BE2C (cell line): Measurements from ENCODE around the gene SAMHD1.
"Not testable (repeated sequence)": the region's sequence is repeated elsewhere in the genome, so short reads cannot be mapped to it uniquely, and the experiment has no call there.

Experiments used
- DNase-seq: peaks from one replicate; pipeline ENCODE4 v3.0.0-alpha.2; 2020
- H3K27me3 ChIP-seq: fragments of 250-450 bp; sonication (Bioruptor Pico); 2 replicates; pipeline ENCODE4 v1.5.1; 2020; ENCODE audit warnings: mild to moderate bottlenecking
- H3K36me3 ChIP-seq: fragments of 250-450 bp; sonication (Bioruptor Pico); 2 replicates; pipeline ENCODE4 v1.5.1; 2020; ENCODE audit warnings: mild to moderate bottlenecking
- H3K4me1 ChIP-seq: fragments of 250-450 bp; sonication (Bioruptor Pico); 2 replicates; pipeline ENCODE4 v1.5.1; 2020
- H3K4me3 ChIP-seq: 2 replicates; pipeline ENCODE4 v1.5.1; 2011; ENCODE audit warnings: low read depth, low read length
- H3K9me3 ChIP-seq: fragments of 250-450 bp; sonication (Bioruptor Pico); 2 replicates; pipeline ENCODE4 v1.5.1; 2020
- TF ChIP-seq, protein P1 (sequence below): IDR thresholded peaks from 2 replicates; pipeline ENCODE4 v1.5.1; 2012; ENCODE audit warnings: mild to moderate bottlenecking, low read depth, low read length

SAMHD1 gene

DNA sequence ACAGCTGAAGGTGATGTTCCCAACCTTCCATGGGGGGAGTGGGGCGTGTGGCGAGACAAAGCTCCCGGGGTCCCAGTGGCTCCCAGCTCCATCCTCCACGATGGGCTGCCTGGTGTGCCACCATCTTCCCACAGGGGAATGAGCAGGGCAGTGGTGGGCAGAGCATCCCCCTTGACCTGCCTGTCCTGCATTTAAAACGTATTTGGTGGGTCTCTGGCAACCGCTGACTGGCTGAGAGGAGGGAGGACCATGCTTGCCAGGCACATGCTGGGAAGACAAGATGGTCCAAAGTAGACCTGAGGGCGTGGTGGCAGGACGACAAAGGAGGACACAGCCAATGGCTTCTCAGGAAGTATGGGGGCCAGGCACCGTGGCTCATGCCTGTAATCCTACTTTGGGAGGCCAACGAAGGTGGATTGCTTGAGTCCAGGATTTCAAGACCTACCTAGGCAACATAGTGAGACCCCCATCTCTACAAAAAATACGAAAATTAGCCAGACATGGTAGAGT lies 70.7 kb downstream of the SAMHD1 start:
- Histone ChIP-seq H3K9me3 (no peaks in the 10 kb centered on the region), H3K27me3 (no peaks in the 10 kb centered on the region), H3K36me3 (no peaks in the 10 kb centered on the region), H3K4me3 (no peak overlapping the region), H3K4me1 (no peaks in the 10 kb centered on the region)
- TF ChIP-seq, protein P1, sequence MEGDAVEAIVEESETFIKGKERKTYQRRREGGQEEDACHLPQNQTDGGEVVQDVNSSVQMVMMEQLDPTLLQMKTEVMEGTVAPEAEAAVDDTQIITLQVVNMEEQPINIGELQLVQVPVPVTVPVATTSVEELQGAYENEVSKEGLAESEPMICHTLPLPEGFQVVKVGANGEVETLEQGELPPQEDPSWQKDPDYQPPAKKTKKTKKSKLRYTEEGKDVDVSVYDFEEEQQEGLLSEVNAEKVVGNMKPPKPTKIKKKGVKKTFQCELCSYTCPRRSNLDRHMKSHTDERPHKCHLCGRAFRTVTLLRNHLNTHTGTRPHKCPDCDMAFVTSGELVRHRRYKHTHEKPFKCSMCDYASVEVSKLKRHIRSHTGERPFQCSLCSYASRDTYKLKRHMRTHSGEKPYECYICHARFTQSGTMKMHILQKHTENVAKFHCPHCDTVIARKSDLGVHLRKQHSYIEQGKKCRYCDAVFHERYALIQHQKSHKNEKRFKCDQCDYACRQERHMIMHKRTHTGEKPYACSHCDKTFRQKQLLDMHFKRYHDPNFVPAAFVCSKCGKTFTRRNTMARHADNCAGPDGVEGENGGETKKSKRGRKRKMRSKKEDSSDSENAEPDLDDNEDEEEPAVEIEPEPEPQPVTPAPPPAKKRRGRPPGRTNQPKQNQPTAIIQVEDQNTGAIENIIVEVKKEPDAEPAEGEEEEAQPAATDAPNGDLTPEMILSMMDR: no peak
- DNase-seq: no peak

DNA sequence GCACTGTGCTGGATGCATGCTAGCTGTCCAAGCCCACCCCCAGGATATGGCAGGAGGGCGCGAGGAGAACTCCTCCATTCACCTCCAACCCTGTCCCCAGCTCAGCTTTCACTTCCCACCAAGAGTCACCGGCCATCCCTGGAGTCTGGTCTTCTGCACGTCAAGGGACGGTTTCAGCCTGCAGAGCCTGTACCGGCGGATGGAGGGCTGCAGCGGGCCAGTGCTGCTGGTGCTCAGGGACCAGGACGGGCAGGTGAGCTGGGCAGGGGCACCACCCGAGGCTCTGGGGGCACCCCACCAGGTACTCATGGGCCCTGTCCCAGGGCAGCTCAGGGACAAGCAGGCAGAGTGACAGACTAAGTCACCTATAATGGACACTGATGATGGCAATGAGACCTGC lies 72.6 kb downstream of the SAMHD1 start:
- no peak for DNase-seq
- TF ChIP-seq, protein P1: no peak

DNA sequence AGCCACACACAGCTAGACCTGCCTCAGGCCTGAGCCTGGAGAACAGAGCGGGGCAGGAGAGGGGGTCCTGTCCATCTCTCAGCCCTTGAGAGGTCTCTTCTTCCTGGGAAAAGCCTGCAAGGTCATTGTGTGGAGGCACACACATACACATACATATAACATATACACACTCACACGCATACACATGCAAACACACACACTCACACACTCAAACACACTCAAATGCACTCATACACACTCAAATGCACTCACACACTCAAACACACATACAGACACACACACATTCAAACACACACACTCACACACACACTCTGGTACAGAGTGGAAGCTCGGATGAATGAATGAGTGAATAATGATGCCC lies 75.1 kb downstream of the SAMHD1 start:
- Histone ChIP-seq H3K4me1 (peaks cover 8% of the 10 kb centered on the region), H3K27me3 (no peaks in the 10 kb centered on the region), H3K36me3 (no peaks in the 10 kb centered on the region), H3K4me3 (no peak overlapping the region), H3K9me3 (no peaks in the 10 kb centered on the region)
- no peak for DNase-seq
- TF ChIP-seq, protein P1: no peak

More for the DNA sequence above, 72.6 kb downstream of the SAMHD1 start:
- H3K9me3 ChIP-seq: no peaks in the 10 kb centered on the region
- H3K27me3 ChIP-seq: no peaks in the 10 kb centered on the region
- no peaks in the 10 kb centered on the region for H3K4me1 ChIP-seq
- H3K4me3 ChIP-seq: no peak overlapping the region
- H3K36me3 ChIP-seq: no peaks in the 10 kb centered on the region

DNA sequence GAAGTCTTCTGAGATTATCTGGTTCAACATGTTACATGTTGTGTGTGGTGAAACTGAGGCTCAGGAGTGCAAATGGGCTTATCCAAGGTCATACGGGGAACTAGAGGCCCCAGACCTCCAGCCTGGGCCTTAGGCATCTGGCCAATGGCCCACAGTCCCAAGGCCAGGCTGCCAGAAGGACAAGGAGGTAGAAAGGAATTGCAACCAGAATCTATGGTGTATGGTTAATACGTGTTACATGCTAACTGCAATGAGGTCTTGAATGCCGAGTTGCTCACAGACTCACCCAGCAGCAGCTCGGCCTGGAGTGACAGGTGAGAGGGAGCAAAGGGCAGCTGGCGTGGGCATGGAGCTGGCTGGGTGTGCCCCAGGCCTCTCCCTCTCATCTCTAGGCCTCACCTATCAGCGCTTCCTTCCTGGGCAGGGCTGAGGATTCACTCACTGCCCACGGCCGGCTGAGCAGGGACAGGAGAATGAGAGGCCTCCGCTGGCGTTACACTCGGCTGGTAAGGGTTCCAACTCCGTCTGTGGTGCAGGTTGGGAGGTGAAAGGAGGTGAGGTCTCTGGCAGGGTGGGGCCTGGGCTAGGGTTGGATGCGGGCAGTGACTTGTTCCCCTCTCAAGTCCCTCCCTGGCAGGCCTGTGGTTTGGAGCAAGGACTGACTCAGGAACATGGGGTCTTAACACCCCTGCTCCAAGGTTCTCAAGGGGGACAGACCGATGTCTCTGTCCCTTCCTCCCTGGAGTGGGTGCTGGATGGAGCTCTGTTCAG lies 75.6 kb downstream of the SAMHD1 start, which contains the start of gene TLDC2:
Gene TLDC2 (plus strand): TSS at position 437 of the 771 bp plus-strand sequence. CDS start 37 bp downstream, at position 474.
- H3K27me3 ChIP-seq: no peaks in the 10 kb centered on the region
- no peak within 1 kb of the TSS for H3K4me3 ChIP-seq
- no peaks in the 10 kb centered on the region for H3K9me3 ChIP-seq
- peaks cover 8% of the 10 kb centered on the region for H3K4me1 ChIP-seq
- no peak for DNase-seq
- TF ChIP-seq, protein P1: no peak
- no peaks in the 10 kb centered on the region for H3K36me3 ChIP-seq

DNA sequence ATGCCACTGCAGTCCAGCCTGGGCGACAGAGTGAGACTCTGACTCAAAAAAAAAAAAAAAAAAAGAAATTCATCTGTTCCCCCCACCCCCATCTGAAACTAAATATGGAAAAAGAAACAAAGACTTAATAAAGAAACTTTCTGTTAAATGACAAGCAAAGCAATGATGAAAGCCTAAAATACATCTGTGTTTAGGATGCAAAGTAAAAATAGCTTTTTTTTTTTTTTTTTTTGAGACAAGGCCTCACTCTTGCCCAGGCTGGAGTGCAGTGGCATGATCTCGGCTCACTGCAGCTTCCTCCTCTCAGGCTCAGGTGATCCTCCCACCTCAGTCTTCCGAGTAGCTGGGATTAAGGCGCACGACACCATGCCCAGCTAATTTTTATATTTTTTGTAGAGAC lies 76.4 kb downstream of the SAMHD1 start:
- H3K9me3 ChIP-seq, DNase-seq, H3K4me1 ChIP-seq, H3K36me3 ChIP-seq, H3K4me3 ChIP-seq, H3K27me3 ChIP-seq: not testable (repeated sequence)

DNA sequence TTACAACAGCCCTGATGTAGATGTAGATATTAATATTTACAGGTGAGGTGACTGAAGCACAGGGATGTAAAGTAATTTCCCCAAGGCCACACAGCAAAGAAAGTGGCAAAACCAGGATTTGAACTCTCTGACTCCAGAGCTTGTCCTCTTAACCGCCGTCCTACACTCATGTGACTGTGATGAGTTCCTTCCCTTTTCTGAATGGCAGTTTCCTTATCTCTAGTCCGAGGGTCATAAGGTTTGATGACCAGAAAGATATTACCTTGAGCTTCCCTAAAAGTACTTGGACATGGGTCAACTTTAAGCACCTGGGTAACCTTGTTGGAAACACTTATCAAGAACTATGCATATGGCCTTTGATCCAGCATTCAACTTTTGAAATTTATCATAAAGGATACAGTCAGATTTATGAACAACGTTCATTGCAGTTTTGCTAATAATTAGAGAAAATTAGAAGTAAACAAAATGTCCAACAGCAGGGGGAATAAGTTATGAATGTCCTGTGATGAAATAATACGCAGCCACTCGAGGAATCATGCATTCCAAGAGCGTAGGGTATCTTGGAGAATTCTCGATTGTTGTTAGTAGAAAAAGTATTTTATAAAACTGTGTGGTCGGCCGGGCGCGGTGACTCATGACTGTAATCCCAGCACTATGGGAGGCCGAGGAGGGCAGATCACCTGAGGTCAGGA lies 77.9 kb downstream of the SAMHD1 start:
- no peak for DNase-seq
- peaks cover 8% of the 10 kb centered on the region for H3K4me1 ChIP-seq
- H3K9me3 ChIP-seq: no peaks in the 10 kb centered on the region
- TF ChIP-seq, protein P1: no peak
- H3K27me3 ChIP-seq: no peaks in the 10 kb centered on the region
- no peaks in the 10 kb centered on the region for H3K36me3 ChIP-seq
- H3K4me3 ChIP-seq: no peak overlapping the region
